Measurements from ENCODE around the gene TXNDC17.

The TXNDC17 gene

DNA sequence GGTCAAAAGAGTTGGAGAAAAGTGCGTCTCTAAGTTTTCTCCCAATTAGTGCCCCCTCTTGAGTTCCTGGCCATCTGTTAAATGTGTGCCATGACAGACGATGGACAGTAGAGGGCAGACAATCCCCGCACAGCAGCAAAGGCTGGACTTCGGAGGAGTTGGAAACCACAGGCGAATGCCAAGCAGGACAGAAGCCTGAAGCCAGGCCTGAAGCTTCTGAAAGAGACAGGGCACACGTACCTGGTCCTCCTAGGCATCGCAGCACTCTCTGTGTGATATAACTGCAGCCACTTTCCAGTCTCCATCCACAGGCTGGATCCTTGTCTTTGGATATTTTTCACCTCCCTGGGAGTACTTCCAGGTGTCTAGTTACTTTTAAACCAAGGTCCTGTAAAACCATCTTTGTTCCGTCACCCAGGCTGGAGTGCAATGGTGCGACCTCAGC, 25.2 kb downstream of the TXNDC17 start:
- peak; percentile 86 for DNase-seq

DNA sequence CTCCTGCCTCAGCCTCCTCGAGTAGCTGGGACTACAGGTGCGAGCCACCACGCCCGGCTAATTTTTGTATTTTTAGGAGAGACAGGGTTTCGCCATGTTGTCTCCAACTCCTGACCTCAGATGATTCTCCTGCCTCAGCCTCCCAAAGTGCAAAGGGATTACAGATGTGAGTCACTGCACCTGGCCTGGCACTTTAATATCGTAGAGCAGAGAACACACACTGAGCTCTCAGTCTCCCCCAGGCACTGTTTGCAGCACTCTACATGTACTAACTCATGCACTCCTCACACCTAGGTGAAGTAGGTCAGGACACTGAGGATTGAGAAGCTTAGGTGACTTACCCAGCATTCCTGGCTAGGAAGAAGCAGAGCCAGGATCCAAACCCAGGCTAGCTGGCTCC, 25.7 kb downstream of the TXNDC17 start:
- no peak for DNase-seq

DNA sequence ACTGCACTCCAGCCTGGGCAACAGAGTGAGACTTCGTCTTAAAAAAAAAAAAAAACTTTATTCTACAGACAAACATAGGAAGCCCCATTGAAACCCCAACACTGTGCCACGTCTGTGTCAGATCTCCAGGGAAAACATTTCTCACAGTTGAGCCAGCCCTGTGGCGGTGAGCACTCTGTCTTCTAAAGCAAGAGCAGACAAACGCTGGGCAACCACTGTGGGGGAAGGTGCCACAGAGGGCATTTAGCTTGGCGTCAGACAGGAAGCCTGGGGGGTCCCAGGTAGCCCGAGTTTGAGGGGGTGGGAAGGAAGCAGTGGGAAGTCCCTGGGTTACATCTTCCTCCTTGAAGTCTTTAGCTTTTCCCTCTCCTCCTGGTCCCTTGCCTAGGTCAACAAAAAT, 26.7 kb downstream of the TXNDC17 start:
- no peak for DNase-seq

DNA sequence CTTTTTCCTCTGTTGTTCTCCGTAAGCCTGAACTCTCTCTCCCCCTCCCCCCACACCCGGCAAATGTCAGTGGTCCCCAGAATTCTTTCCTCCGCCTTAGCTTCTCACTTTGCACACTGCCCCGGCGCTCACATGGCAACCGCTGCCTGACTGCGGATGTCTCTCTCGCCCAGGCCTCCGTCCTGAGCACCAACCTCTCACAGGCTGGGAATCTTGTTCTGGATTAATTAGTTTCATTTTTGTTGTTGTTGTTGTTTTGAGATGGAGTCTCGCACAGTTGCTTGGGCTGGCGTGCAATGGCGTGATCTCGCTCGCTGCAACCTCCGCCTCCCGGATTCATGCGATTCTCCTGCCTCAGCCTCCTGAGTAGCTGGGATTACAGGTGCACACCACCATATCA, 27.4 kb downstream of the TXNDC17 start:
- DNase-seq, result no peak

DNA sequence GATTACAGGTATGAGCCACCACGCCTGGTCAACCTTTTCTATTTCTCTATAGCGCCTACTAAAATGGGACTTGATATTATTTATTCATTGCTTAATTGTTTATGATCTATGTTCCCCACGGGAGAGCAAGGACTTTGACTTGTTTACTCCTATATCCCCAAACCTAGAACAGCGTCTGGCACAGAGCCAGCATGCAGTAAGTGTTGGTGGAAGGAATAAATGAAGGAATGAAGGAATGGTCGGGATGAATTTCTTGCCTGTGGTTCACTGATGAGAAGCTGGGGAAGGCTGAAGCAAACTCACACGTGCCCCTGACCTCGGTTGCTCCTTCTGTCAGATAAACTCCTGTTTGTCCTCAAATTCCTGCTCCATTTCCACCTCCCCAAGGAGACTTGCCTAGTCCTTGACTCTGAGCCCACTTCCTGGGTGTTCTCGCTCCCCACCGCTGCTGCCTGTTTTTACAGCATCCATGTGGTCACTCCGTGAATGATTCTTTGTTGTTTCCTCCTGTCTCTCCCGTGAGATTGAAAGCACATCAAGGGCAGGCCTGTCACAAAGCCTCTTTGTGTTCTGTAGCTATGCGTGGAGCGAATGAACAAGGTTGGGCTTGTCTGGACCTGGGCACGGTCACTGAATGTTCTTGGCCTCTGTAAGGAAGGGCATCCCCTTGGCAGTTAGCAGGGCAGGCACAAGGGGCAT, 28.0 kb downstream of the TXNDC17 start:
- DNase-seq, result no peak

DNA sequence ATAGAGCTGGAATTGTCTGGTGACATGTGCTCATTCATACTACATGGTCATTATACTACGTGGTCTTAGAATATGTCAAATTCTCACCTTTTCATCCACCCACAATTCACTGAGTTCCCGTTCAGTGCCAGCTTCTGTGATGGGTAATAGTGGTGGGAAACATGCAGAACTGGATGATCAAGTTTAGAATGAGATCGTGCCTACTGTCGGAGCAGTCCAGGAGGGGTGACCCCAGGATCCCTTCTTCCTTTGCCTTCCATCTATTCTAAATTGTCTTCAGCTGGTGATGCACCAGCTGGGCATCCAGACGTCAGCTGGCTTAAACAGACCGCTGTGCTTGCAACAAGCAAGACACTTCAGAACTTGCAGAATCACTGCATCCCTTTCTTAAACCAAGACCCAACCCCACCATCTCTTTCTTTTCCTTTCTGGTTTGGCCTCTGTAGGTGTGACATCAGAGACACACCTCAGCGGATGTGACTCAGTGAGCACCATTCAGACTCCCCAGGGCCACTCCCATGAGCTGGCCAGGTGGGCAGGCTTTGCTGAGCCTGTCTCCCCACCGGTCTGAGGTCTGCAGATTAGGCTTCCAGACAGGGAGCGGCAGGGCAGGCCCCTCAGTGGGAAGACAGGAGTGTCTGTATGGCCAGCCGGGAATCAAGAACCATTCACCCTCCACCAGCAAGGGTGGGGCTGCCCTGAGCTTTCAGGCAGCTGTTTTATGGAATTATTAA, 28.8 kb downstream of the TXNDC17 start:
- no peak for DNase-seq

DNA sequence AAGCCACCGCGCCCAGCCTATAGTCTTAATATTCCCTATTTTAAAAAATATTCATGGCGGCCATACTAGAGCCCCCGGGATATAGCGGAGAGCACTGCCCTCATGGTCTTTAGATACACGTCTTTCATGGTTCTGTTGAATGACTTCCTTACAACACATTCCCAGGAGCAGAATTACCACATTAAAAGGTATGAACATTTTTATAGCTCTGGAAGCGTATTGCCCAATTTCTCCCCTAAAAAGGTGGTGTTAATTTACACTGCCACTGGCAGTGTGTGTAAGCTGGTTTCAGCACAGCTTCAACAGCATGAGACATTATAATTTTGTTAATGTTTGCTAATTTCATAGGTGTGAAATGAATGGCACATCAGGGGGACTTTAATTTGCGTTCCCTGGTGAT, 29.7 kb downstream of the TXNDC17 start:
- no peak for DNase-seq

DNA sequence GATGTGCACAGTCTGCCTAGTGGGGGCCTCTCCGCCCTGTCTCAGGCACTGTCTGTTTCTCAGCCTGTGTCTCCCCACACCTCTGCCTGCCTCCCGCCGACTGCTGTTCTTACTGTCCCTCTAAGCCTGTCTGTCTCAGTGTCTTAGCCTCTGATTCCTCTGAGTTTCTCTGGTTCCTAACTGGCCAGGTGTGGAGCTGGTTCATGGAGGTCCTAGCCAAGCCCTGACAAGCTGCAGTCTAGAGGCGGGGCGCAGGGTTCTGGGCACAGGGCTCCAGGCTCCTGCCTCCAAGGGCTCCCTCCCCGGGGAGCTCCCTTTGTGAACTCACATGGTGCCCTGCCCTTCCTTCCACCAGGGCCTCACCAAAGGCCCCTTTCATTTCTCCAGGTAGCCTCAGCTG, 30.1 kb downstream of the TXNDC17 start:
- peak; percentile 12 for DNase-seq

DNA sequence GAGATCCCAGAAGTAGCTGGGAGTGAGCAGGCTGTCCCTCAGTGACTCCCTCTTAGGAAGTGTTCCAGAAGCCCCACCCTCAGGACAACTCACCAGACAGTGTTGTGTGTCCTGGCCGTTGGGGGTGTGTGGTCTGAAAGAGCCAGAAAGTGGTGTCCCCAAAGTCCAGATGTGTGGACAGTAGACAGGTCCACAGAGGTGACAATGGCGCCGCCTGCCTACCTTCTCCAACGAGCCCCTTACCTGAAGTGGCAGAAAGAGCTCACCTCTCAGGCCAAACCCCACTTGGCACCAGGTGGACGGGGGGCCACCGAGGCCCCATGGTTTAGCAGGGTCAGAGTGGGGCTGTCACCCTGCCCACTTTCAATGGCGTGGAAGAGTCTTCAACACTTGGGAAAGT, 30.6 kb downstream of the TXNDC17 start:
- peak; percentile 16 for DNase-seq

DNA sequence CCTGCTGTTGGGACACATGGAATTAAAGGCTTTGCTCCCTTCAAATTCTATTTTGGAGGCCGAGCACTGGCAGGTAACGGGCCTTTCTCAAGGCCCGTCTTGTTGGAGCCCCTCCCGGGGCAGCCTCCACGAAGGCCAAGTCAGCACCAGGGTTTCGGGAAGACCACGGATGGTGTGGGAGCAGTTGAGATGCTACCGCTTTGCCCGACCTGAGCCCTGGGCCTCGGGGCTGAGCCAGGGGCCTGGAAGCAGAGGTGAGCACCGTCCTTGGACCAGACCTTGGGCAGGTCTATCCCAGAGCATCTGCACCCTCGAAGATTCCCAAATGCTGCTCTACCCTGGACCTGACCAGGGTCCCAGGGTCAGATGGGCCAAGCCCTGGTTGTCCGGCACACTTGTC, 33.7 kb downstream of the TXNDC17 start:
- DNase-seq, result no peak

DNA sequence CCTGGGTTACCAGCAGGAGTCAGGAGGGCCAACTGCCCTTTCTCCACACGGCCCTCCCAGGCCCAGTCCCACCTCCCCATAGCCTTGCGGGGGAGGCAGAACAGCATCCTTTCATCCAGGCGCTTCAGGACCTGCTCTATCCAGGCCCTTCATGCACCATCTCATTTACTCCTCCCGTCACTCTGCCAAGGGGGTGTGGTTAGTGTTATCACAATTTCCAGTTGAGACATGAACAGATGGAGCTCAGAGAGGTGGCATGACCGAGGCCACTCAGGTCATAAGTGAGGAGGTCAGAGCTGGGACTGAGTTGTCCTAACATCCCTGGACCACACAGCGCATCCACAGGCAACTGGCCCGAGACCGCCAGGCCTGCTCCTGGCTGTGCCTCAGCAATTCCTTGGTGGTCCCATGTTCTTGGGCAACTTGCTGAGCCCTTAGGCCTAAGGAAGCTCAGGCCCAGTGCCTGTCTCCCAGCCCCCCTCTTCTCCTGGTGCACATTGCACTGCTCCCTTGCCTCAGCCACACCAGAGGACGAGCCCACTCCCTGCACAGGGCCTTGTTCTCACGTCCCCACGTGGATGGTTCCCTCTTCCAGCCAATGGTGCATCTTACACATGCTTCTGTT, 34.5 kb downstream of the TXNDC17 start:
- no peak for DNase-seq

DNA sequence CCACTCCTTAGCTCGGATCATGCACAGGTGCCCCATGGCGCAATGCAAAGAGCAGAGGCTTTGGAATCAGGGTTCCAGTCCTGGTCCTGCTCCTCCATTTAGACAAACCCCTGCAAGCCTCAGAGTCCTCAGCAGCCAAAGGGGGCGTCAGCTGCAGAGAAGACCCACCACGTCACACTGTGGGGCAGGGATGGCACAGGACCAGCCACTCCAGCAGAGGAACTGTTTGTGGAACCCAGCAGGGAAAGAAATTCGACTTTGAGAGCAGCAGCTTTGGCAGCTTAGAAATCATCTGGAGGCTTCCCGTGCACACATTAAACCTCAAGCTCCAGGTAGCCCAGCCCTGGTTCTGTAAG, 35.9 kb downstream of the TXNDC17 start:
- no peak for DNase-seq

DNA sequence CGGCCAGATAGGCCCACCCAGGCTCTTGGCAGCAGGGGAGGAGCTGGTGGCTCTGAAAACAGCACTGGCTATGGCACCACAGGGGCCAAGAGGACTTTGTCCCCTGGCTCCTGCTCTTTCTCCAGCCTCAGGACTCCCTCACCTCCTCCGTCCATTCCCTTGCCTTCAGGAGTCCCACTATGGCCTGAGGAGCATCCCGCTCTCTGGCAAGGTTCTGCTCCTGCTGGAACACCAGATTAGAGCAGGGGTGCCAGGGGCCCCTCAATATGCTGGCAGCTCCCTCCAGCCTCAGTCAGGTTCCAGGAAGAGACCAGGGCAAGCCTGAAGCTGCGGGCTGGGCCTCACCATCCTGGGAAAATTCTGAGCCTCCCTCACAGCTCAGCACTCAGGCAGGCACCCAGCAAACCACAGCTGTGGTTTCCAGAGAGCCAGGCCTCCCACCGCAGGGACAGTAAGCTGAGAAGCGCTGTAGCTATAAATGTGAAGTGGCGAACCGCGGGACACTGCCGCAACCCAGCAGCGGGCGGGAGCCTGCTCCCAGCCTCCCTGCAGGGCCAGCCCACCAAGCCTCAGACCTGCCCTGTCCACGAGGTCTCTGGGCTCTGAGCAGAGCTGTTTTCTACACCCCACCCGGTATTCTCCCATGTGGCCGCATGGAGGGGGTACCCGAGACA, 36.4 kb downstream of the TXNDC17 start:
- DNase-seq, result peak; percentile 83

DNA sequence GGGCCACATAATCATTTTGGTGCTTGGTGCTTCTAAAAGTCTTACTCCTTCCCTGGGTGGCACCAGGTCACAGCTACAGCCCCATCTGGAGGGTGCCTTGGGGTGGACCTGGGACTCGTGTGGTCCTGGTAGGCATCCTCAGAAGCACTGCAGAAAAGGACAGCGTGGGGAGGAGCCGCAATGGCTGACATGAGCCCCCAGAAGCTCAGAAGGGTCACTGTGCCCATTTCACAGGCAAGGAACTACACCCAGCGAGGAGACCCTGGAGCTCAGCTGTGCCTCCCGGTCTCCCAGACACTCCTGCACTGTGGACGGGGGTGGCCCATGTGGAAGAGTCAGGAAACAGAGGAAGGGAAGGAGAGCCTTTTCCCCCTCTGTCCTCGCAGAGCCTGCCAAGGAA, 37.1 kb downstream of the TXNDC17 start:
- DNase-seq, result no peak

DNA sequence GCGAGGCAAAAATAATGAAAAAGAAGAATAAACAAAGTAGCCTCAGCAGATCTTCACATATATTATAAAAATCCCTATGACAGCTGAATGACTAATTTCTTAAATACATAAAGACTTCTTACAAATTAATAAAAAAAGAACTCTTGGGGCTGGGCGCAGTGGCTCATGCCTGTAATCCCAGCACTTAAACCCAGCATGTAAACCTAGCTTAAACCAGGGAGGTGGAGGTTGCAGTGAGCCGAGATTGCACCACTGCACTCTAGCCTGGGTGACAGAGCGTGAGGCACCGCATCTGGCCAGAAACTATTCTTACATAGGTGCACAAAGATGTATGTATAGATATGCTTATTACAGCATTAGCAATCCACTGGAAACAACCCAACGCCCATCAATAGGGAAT, 38.4 kb downstream of the TXNDC17 start:
- no peak for DNase-seq

DNA sequence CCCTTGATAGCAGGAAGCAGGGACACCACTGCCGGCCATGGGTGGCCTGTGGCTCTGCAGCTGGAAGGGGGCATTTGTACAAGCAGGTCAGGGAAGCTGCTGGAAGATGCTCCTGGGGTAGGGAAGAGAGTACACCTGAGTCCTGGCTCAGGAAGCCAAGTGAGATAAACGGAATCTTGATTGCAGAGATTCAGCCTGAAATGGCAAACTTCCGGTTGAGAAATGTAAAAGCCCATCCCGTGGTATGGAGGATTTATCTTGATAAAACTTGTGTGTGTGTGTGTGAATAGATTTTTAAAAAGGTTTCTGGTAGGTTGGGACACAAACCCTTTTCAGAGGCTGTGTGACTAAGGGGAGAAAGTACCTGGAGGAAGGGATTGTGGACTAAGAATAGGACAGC, 40.3 kb downstream of the TXNDC17 start:
- DNase-seq, result no peak

DNA sequence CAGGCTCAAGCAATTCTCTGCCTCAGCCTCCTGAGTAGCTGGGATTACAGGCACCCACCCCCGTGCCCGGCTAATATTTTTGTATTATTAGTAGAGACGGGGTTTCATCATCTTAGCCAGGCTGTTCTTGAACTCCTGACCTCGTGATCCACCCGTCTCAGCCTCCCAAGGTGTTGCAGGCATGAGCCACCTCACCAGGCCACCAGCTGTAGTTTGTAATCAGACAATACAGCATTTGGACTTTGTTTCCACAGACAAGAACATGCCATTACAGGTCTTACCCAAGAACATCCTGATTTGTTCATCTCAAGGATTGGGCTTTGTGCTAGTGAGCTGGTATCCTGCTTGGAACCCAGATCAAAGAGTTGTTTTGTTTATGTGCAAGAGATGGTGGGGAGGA, 40.8 kb downstream of the TXNDC17 start:
- no peak for DNase-seq

DNA sequence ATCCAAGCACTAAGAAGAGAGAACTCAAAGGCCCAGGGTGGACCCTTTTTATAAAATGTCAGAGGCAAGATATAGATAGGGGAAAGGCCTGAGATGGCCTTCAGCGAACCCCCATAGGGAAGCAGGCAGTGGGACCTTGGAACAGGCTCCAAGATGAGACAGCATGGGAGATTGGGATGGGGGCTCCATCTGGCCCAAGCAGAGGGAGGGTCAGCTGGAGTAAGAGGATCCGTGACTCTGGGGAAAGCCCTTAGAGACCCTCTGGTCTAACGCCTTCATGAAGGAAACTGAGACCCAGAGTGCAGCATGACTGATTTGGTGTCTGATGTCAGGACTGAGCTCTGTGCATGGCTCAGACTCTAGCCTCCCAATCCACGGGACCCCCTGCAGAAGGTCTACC, 41.5 kb downstream of the TXNDC17 start:
- DNase-seq, result no peak

DNA sequence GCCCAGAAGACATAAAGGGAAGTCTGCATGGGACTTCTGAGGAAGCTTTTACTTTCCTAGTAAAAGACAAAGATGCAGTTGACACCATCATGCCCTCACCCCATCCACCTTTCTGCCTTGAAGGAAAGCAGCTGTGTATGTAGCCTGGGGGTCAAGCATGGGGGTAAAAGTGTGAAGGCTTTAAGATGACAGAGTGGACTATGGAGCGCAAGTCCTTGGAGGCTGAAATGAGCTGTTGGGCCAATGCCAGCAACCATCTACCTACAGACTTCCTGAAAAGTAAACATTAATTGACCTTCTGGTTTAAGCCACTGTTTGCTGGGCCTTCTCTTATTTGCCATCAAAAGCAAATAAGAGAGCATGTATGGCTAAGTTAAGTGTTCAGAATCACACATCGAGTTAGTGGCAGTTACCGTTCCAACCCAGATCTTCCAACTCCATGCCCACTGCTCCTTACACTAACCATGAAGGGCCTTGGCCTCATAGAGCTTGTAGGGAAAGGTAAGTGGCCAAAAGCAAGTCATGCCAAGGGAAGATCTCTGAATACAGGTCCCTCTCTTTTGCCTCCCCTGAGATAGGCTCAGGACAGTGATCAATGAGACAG, 42.3 kb downstream of the TXNDC17 start:
- no peak for DNase-seq

DNA sequence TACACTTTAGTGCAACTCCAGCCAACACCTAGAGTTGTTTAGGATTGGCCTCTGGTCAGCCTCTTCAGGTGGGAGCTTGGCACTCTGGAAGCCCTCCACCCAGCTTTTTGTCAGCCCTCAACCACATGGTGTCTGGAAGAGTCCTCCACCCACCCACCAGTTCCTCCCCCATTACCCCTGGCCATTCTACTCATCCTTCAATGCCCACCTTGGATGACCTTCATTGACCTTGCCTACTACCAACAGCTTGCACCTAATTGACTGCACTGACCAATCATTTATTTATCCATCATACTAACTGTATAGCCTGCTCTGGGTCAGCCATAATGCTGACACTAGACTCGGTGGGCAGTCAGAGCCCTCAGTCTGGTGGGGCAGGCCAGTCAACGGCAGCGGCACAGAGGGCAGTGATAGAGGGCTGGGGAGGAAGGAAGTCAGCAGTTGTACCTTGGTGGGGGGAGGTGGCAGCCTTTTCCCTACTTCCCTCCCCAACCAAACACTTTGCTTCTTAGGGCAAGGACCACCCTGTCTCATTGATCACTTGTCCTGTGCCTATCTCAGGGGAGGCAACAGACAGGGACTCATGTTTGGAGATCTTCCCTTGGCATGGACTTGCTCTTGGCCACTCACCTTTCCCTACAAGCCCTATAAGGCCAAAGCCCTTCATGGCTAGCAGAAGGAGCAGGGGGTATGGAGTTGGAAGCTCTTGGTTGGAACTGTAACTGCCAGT, 43.0 kb downstream of the TXNDC17 start:
- DNase-seq, result no peak

DNA sequence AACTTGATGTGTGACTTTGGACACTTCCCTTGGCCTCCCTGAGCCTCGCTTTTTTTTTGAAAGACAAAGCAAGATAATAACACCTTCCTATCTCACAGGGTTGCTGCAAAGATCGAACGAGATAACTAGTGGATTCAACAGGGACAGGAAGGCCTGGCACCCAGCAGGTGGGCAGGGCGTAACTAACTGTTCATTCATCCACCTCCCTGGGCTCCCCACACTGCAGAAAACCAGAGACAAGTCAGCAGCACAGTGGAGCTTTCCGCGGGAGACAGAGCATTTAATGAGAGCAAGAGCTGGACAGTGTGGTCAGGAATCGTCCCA, 43.6 kb downstream of the TXNDC17 start:
- DNase-seq, result no peak

DNA sequence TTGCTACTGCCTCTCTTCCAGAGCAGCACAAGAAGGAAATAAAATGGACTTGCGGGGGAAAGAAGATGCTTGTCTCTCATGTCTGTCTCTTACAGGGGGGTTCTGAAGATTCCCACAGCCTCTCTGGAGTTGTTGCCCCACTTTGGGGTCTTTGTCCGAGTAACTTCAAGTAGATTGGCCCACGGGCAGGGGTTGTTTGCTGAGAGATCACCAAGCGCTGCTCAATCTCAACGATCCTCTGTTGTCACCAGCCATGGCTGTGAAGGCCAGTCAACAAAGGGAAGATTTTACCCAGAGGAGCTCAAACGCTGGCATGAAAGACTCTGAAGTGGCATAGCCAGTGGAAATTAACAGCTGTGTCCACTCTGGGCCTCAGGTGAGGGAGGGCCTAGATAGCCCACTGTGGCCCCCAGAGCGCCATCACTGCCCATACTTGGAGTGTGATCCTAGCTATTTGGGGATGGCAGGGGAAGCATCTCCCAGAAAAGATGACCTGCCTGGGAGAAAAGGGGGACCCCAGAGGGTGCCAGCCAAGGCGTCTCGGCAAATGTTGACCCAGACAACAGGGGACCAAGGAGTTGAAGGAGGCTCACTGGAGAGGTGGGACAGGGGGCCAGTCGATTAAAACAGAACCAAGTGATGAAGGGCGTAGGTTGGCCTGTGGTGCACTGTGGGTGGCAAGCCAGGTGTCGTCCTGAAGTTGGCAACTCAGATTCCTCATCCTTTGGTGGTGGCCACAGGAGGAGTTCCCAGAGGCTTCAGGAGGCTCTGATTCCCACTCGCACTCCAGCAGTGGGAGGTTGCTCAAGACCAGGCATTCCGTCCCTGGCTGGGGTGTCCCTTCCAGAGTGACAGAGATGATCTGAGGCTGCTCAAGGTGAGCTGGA, 44.3 kb downstream of the TXNDC17 start:
- DNase-seq, result no peak
